WERI-Rb-1 (cell line): ENCODE results near the gene EIF5.

Source experiments
- DNase-seq: peaks from one replicate; pipeline ENCODE4 v3.0.0-alpha.2; 2020
- H3K27ac ChIP-seq: fragments of 250-450 bp; sonication (Bioruptor Pico); 2 replicates; pipeline ENCODE4 v1.5.1; 2020; ENCODE audit warnings: mild to moderate bottlenecking, moderate library complexity
- H3K27me3 ChIP-seq: fragments of 250-450 bp; sonication (Bioruptor Pico); 2 replicates; pipeline ENCODE4 v1.5.1; 2021; ENCODE audit warnings: mild to moderate bottlenecking, low read depth, moderate library complexity; ENCODE audit not compliant: insufficient read depth, severe bottlenecking
- H3K36me3 ChIP-seq: fragments of 250-450 bp; sonication (Bioruptor Pico); 2 replicates; pipeline ENCODE4 v1.5.1; 2020; ENCODE audit warnings: mild to moderate bottlenecking, moderate library complexity
- H3K4me3 ChIP-seq: 2 replicates; pipeline ENCODE4 v1.5.1; 2011; ENCODE audit warnings: low read depth, mild to moderate bottlenecking, control low read depth, low read length
- H3K9me3 ChIP-seq: fragments of 250-450 bp; sonication (Bioruptor Pico); 2 replicates; pipeline ENCODE4 v1.5.1; 2021; ENCODE audit warnings: mild to moderate bottlenecking, moderate library complexity; ENCODE audit not compliant: severe bottlenecking
- CTCF ChIP-seq: IDR thresholded peaks from 2 replicates; pipeline ENCODE4 v1.5.1; 2011; ENCODE audit warnings: low read depth, mild to moderate bottlenecking, control low read depth, inconsistent platforms, low read length

The EIF5 gene

GRCh38 chr14:103313704-103314103 lies 20.3 kb upstream of the EIF5 start:
- no peaks in the 10 kb centered on the region for H3K9me3 ChIP-seq
- H3K27ac ChIP-seq, result no peak overlapping the region
- H3K4me3 ChIP-seq, result no peak overlapping the region
- H3K27me3 ChIP-seq, result no peaks in the 10 kb centered on the region
- H3K36me3 ChIP-seq, result no peaks in the 10 kb centered on the region
- no peak for TF ChIP-seq CTCF
- no peak for DNase-seq

- no peak for DNase-seq
- TF ChIP-seq CTCF, result no peak
- Histone ChIP-seq H3K4me3 (no peak overlapping the region), H3K36me3 (no peaks in the 10 kb centered on the region), H3K27ac (no peak overlapping the region), H3K9me3 (no peaks in the 10 kb centered on the region), H3K27me3 (no peaks in the 10 kb centered on the region)
Measured at GRCh38 chr14:103314496-103315277, 19.4 kb upstream of the EIF5 start.

GRCh38 chr14:103315351-103315911 lies 18.6 kb upstream of the EIF5 start:
- Histone ChIP-seq H3K36me3 (no peaks in the 10 kb centered on the region), H3K4me3 (no peak overlapping the region), H3K27ac (no peak overlapping the region), H3K9me3 (no peaks in the 10 kb centered on the region), H3K27me3 (no peaks in the 10 kb centered on the region)
- no peak for DNase-seq
- TF ChIP-seq CTCF, result no peak

GRCh38 chr14:103315941-103316340 lies 18.1 kb upstream of the EIF5 start:
- Histone ChIP-seq H3K9me3 (no peaks in the 10 kb centered on the region), H3K36me3 (no peaks in the 10 kb centered on the region), H3K4me3 (no peak overlapping the region), H3K27me3 (no peaks in the 10 kb centered on the region), H3K27ac (no peak overlapping the region)
- TF ChIP-seq CTCF, result no peak
- no peak for DNase-seq

- DNase-seq, result no peak
- H3K27ac ChIP-seq, result no peak overlapping the region
- no peak for TF ChIP-seq CTCF
Measured at GRCh38 chr14:103316721-103317121, 17.3 kb upstream of the EIF5 start.

More at GRCh38 chr14:103316721-103317121, 17.3 kb upstream of the EIF5 start:
- Histone ChIP-seq H3K9me3 (no peaks in the 10 kb centered on the region), H3K36me3 (no peaks in the 10 kb centered on the region), H3K27me3 (no peaks in the 10 kb centered on the region), H3K4me3 (no peak overlapping the region)
